ENCODE results near the gene COL12A1.

GRCh38 chr6:75154973-75155372, 50.9 kb downstream of the COL12A1 start:
- TF ChIP-seq CTCF (IDR thresholded peaks at IDR 0.05; ENCODE audit: borderline replicate concordance, extremely low read depth, low read length, poor library complexity, severe bottlenecking) (no peak), EZH2 (IDR thresholded peaks at IDR 0.05; ENCODE audit: borderline replicate concordance, low read depth, low read length, severe bottlenecking) (no peak)
